LNCaP clone FGC (cell line): ENCODE data around the gene UBE2G1.
"Not testable (repeated sequence)": the region's sequence is repeated elsewhere in the genome, so short reads cannot be mapped to it uniquely, and the experiment has no call there.

Source experiments
- DNase-seq: peaks from one replicate; pipeline ENCODE4 v3.0.0-alpha.2; 2011; ENCODE audit warnings: low read depth
- H3K4me3 ChIP-seq: 2 replicates; pipeline ENCODE4 v1.5.1; 2011; ENCODE audit warnings: mild to moderate bottlenecking, low read depth, low read length, control low read depth
- CTCF ChIP-seq: IDR thresholded peaks from 2 replicates; pipeline ENCODE4 v1.5.1; 2012; ENCODE audit warnings: mild to moderate bottlenecking; ENCODE audit not compliant: control insufficient read depth, insufficient read depth; ENCODE audit errors: extremely low read depth

The UBE2G1 gene

GRCh38 chr17:4393806-4394205 lies 27.3 kb upstream of the UBE2G1 start:
- no peak for DNase-seq
- TF ChIP-seq CTCF: no peak
- H3K4me3 ChIP-seq: no peak overlapping the region

DNA sequence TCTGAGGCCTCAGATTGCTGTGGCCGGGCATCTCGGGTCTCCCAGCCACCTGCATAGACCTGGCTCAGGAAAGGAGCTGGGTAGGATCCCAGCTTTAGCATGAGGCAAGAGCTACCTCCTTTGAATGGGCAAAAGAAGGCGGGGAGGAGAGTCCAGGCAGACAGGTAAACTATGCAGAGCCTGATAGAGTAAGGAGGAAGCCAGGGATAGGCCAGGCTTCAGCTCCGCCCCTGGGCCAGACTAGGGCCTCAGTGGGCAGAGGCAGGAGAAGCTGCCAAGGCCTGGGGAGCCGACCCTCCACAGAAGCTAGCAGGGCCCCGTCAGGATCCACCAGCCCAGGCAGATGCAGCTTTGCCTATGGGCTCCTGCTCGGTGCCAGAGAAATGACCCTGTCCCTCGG lies 22.6 kb upstream of the UBE2G1 start:
- no peak for DNase-seq
- H3K4me3 ChIP-seq: no peak overlapping the region
- TF ChIP-seq CTCF: no peak

GRCh38 chr17:4387137-4387536 lies 20.7 kb upstream of the UBE2G1 start:
- no peak overlapping the region for H3K4me3 ChIP-seq
- DNase-seq: no peak
- no peak for TF ChIP-seq CTCF

DNA sequence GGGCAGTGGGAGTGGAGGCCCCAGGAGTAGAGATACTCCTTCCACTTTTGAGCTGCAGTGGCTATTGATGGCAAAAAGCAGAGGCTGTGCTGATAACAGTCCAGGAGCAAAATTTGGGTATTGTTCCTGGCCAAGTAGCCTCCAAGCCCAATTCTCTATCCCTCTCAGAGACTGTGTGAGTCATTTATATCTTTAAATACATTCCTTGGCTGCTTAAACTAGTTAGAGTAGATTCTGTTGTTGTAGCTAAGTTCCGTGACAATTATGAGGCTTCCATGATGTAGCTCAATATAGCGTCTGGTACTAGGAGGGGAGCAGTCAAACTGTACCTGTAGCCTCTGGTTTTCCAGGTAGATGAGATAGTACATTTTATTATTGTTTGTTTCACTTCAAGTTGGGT lies 19.9 kb upstream of the UBE2G1 start:
- no peak overlapping the region for H3K4me3 ChIP-seq
- no peak for DNase-seq
- TF ChIP-seq CTCF: no peak

DNA sequence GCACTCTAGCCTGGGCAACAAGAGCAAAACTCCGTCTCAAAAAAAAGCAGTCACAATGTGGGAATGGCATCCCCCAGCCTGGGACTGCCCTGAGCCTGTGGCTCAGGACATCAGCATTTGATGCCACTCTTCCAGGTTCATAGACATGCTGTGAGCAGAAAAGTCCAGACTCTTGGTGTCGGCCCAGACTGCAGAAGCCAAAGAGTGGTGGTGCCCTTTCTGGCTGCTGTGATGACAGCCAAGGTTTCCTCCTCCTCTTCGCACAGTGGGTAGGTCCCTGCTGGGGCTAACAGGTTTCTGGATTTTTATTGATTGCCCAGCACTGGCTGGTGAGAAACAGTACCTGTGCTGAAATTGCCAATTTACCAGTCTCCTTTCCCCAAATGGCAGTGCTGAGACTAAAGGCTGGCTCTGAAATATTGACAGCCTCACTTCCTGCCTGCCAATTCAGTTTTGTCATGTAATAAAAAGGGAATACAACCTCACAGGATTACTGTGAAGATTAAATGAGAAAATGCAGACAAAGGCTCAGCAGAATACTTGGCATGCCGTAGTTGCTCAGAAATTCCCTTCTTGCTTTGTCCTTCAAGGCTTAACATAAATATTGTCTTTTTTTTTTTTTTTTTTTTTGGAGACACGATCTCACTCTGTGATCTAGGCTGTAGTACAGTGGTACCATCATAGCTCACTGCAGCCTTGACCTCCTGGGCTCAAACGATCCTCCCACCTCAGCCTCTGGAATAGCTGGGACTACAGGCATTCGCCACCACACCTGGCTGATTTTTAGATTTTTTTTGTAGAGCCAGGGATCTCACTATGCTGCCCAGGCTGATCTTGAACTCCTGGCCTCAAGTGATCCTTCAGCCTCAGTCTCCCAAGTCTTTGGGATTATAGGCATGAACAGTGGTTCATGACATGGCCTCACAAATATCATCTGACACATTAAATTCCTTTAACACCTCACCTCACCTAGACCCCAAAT lies 15.5 kb upstream of the UBE2G1 start:
- TF ChIP-seq CTCF: no peak
- no peak for DNase-seq
- no peak overlapping the region for H3K4me3 ChIP-seq

GRCh38 chr17:4378626-4379025 lies 12.2 kb upstream of the UBE2G1 start:
- no peak for DNase-seq
- TF ChIP-seq CTCF: no peak
- no peak overlapping the region for H3K4me3 ChIP-seq

- H3K4me3 ChIP-seq: not testable (repeated sequence)
These were observed 10.8 kb upstream of the UBE2G1 start for GRCh38 chr17:4377247-4377646.

DNA sequence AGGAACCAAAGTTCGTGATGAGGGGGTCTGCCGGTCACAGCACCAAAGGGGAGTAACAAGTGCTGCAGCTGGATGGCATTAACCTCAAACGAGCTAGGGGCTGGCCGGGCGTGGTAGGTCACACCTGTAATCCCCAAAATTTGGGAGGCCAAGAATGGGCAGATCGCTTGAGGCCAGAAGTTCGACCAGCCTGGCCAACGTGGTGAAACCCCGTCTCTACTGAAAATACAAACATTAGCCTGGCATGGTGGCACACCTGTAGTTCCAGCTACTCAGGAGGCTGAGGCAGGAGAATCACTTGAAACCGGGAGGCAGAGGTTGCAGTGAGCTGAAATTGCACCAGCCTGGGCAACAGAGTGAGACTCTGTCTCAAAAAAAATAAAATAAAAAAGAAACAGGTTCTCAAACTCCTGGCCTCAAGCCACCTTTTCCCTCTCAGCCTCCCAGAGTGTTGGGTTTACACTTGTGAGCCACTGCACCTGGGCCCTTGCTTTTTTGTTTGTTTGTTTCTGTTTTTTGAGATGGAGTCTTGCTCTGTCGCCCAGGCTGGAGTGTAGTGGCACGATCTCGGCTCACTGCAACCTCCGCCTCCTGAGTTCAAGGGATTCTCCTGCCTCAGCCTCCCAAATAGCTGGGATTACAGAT lies 9.4 kb upstream of the UBE2G1 start:
- DNase-seq, H3K4me3 ChIP-seq: not testable (repeated sequence)

More at GRCh38 chr17:4377247-4377646, 10.8 kb upstream of the UBE2G1 start:
- DNase-seq: not testable (repeated sequence)
